Measurements from ENCODE around the gene RHBDF1. TPM values are rescaled to one million over a fixed set of nuclear protein-coding genes. Genes with fewer than 3 reads are reported as not detected.

The RHBDF1 gene
- total and polyA plus RNA-seq, 4 donors, result 26.6 to 51.2 (median 29.9) TPM

DNA sequence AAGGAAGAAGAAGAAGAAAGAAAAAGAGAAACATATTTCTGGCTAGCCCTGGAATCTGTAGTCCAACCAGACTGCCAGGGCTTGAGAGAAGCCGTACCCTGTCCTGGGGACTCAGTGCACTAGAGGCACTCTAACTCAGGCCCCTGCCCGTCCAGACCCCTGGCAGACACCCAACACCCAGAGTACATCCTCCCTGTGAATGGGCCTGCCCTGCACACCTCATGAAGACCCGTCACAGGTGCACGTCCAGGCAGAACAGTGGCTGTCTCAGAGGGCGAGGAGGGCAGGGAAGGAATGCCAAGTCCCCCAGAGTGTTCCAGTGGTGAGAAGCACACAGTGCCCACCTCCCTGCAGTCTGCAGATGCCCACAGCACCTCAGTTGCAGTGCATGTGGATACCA lies 28.6 kb upstream of the RHBDF1 start:
- peak overlapping the region in 1 of 2 donors; percentile 75 for H3K27ac ChIP-seq (ENCODE audit: low read depth in 1 of 2, low read length in 1 of 2)
- H3K9me3 ChIP-seq (ENCODE audit: control insufficient read depth in 4 of 4, insufficient read depth in 3 of 4, low read length in 3 of 4), result no peaks in the 10 kb centered on the region
- TF ChIP-seq CTCF (IDR thresholded peaks at IDR 0.05; ENCODE audit: control extremely low read depth, extremely low read depth), result no peak
- H3K4me1 ChIP-seq (ENCODE audit: control insufficient read depth in 5 of 5, insufficient read depth in 5 of 5, low read length in 5 of 5), result peaks cover 0 to 15% (median 2%) of the 10 kb centered on the region in 5 donors
- no peak overlapping the region for H3K4me3 ChIP-seq
- peaks cover 0 to 17% (median 16%) of the 10 kb centered on the region in 4 donors for H3K36me3 ChIP-seq (ENCODE audit: control insufficient read depth in 4 of 4, insufficient read depth in 4 of 4, low read length in 4 of 4)
- no peak for ATAC-seq (ENCODE audit: insufficient read depth, low FRiP score)
- DNase-seq, result no peak
- WGBS, 2 donors, result 87% methylated on average over 5 of the region's 5 CpGs
- no peaks in the 10 kb centered on the region for H3K27me3 ChIP-seq (ENCODE audit: control insufficient read depth in 3 of 3, insufficient read depth in 3 of 3, low read length in 2 of 3)
- H3K9ac ChIP-seq (ENCODE audit: insufficient read depth in 1 of 2, low read length in 2 of 2), result no peak overlapping the region

DNA sequence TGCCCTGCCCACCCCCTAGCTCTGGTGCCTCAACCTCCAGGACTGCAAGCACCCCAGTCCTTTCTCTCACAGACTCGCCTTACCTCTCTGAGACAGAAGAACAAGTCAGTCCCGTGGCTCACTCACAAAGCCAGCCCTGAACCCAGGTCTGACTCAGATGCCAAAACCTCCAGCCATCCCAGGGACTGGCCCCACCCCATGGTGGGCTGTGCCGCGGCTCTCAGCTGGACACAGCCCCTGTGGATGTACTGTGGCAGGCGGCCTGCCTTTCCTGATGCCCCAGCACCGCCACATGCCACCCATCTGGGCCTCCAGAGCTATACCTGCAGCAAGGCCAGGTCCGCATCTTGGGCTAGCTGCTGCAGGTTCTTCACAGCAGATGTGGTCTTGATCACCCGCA lies 25.4 kb upstream of the RHBDF1 start:
- Histone ChIP-seq H3K27me3 (ENCODE audit: control insufficient read depth in 3 of 3, insufficient read depth in 3 of 3, low read length in 2 of 3) (no peaks in the 10 kb centered on the region), H3K9ac (ENCODE audit: insufficient read depth in 1 of 2, low read length in 2 of 2) (no peak overlapping the region), H3K4me1 (ENCODE audit: control insufficient read depth in 5 of 5, insufficient read depth in 5 of 5, low read length in 5 of 5) (peaks cover 0 to 12% (median 2%) of the 10 kb centered on the region in 5 donors), H3K9me3 (ENCODE audit: control insufficient read depth in 4 of 4, insufficient read depth in 3 of 4, low read length in 3 of 4) (no peaks in the 10 kb centered on the region), H3K4me3 (no peak overlapping the region), H3K36me3 (ENCODE audit: control insufficient read depth in 4 of 4, insufficient read depth in 4 of 4, low read length in 4 of 4) (peaks cover 0 to 19% (median 17%) of the 10 kb centered on the region in 4 donors), H3K27ac (ENCODE audit: low read depth in 1 of 2, low read length in 1 of 2) (no peak overlapping the region)
- ATAC-seq (ENCODE audit: insufficient read depth, low FRiP score) (no peak), DNase-seq (no peak)
- WGBS, 2 donors, result 93 to 96% methylated on average over 8 of the region's 8 CpGs
- TF ChIP-seq CTCF (IDR thresholded peaks at IDR 0.05; ENCODE audit: control extremely low read depth, extremely low read depth), result no peak

- Histone ChIP-seq H3K4me1 (ENCODE audit: control insufficient read depth in 5 of 5, insufficient read depth in 5 of 5, low read length in 5 of 5) (peaks cover 0 to 4% (median 2%) of the 10 kb centered on the region in 5 donors), H3K4me3 (no peak overlapping the region), H3K9me3 (ENCODE audit: control insufficient read depth in 4 of 4, insufficient read depth in 3 of 4, low read length in 3 of 4) (no peaks in the 10 kb centered on the region), H3K36me3 (ENCODE audit: control insufficient read depth in 4 of 4, insufficient read depth in 4 of 4, low read length in 4 of 4) (peaks cover 0 to 25% (median 21%) of the 10 kb centered on the region in 4 donors), H3K27me3 (ENCODE audit: control insufficient read depth in 3 of 3, insufficient read depth in 3 of 3, low read length in 2 of 3) (no peaks in the 10 kb centered on the region), H3K9ac (ENCODE audit: insufficient read depth in 1 of 2, low read length in 2 of 2) (no peak overlapping the region), H3K27ac (ENCODE audit: low read depth in 1 of 2, low read length in 1 of 2) (no peak overlapping the region)
- 7 to 11% methylated on average over 10 to 11 of the region's 11 CpGs for WGBS, 2 donors
- ATAC-seq (ENCODE audit: insufficient read depth, low FRiP score) (peak; percentile 84), DNase-seq (peak; percentile 72 to 84 (median 75))
- TF ChIP-seq CTCF (IDR thresholded peaks at IDR 0.05; ENCODE audit: control extremely low read depth, extremely low read depth), result peak; percentile 100
Observed at GRCh38 chr16:96935-97381, 24.5 kb upstream of the RHBDF1 start.

- H3K4me1 ChIP-seq (ENCODE audit: control insufficient read depth in 5 of 5, insufficient read depth in 5 of 5, low read length in 5 of 5), result peaks cover 0 to 4% (median 0%) of the 10 kb centered on the region in 5 donors
- H3K9ac ChIP-seq (ENCODE audit: insufficient read depth in 1 of 2, low read length in 2 of 2), result no peak overlapping the region
- no peak for TF ChIP-seq CTCF (IDR thresholded peaks at IDR 0.05; ENCODE audit: control extremely low read depth, extremely low read depth)
- H3K27ac ChIP-seq (ENCODE audit: low read depth in 1 of 2, low read length in 1 of 2), result no peak overlapping the region
- H3K9me3 ChIP-seq (ENCODE audit: control insufficient read depth in 4 of 4, insufficient read depth in 3 of 4, low read length in 3 of 4), result no peaks in the 10 kb centered on the region
- WGBS, 2 donors, result 91 to 95% methylated on average over 5 of the region's 5 CpGs
- ATAC-seq (ENCODE audit: insufficient read depth, low FRiP score) (no peak), DNase-seq (no peak)
- H3K27me3 ChIP-seq (ENCODE audit: control insufficient read depth in 3 of 3, insufficient read depth in 3 of 3, low read length in 2 of 3), result no peaks in the 10 kb centered on the region
- H3K36me3 ChIP-seq (ENCODE audit: control insufficient read depth in 4 of 4, insufficient read depth in 4 of 4, low read length in 4 of 4), result peaks cover 0 to 28% (median 23%) of the 10 kb centered on the region in 4 donors
- no peak overlapping the region for H3K4me3 ChIP-seq
Observed at GRCh38 chr16:94918-95265, 22.5 kb upstream of the RHBDF1 start.

All from lung (tissue), 12 donors.